GM12892 (cell line): Measurements from ENCODE around the gene CDH13.

Experiments
- POLR2AphosphoS5 ChIP-seq: IDR thresholded peaks from 2 replicates; pipeline ENCODE4 v1.6.1; 2011; ENCODE audit warnings: low read depth, low read length, control low read depth
- TAF1 ChIP-seq: IDR thresholded peaks from 2 replicates; pipeline ENCODE4 v1.6.1; 2011; ENCODE audit warnings: low read depth, mild to moderate bottlenecking, control low read depth, low read length, borderline replicate concordance

GRCh38 chr16:83206426-83206825 lies 579.7 kb downstream of the CDH13 start:
- TF ChIP-seq POLR2AphosphoS5 (no peak), TAF1 (no peak)
